H9 (cell line): ENCODE measurements around the gene BZW2. TPM values are rescaled to one million over a fixed set of nuclear protein-coding genes. Genes with fewer than 3 reads are reported as not detected.

Experiments
- DNase-seq: peaks from one replicate; pipeline ENCODE4 v3.0.0-alpha.2; 2017
- H2AFZ ChIP-seq: one replicate; pipeline ENCODE4 v1.6.1; 2013; ENCODE audit warnings: mild to moderate bottlenecking, low read length, control low read depth, moderate library complexity
- H2AK5ac ChIP-seq: 2 replicates; pipeline ENCODE4 v1.6.1; 2013; ENCODE audit warnings: low read length, control low read depth, mixed read lengths; ENCODE audit not compliant: insufficient read length
- H2BK120ac ChIP-seq: one replicate; pipeline ENCODE4 v1.6.1; 2013; ENCODE audit warnings: low read depth, mild to moderate bottlenecking, low read length, control low read depth, inconsistent platforms; ENCODE audit not compliant: poor library complexity, severe bottlenecking
- H2BK12ac ChIP-seq: 2 replicates; pipeline ENCODE4 v1.6.1; 2013; ENCODE audit warnings: low read length, control low read depth, mixed read lengths, low read depth; ENCODE audit not compliant: insufficient read length
- H2BK15ac ChIP-seq: 2 replicates; pipeline ENCODE4 v1.6.1; 2013; ENCODE audit warnings: low read depth, low read length, control low read depth
- H2BK20ac ChIP-seq: one replicate; pipeline ENCODE4 v1.6.1; 2013; ENCODE audit warnings: low read depth, mild to moderate bottlenecking, low read length, control low read depth, inconsistent platforms; ENCODE audit not compliant: poor library complexity, severe bottlenecking
- H2BK5ac ChIP-seq: 2 replicates; pipeline ENCODE4 v1.6.1; 2013; ENCODE audit warnings: low read length, control low read depth, mixed read lengths; ENCODE audit not compliant: insufficient read length
- H3K14ac ChIP-seq: 2 replicates; pipeline ENCODE4 v1.6.1; 2013; ENCODE audit warnings: low read length, control low read depth; ENCODE audit not compliant: insufficient read depth
- H3K18ac ChIP-seq: 2 replicates; pipeline ENCODE4 v1.6.1; 2013; ENCODE audit warnings: low read depth, mild to moderate bottlenecking, mixed read lengths, low read length, control low read depth; ENCODE audit not compliant: insufficient read length
- H3K23ac ChIP-seq: 2 replicates; pipeline ENCODE4 v1.6.1; 2013; ENCODE audit warnings: low read length, control low read depth, mixed read lengths, low read depth; ENCODE audit not compliant: insufficient read length
- H3K23me2 ChIP-seq: 2 replicates; pipeline ENCODE4 v1.6.1; 2013; ENCODE audit warnings: low read depth, mild to moderate bottlenecking, mixed read lengths, low read length, control low read depth; ENCODE audit not compliant: insufficient read length, poor library complexity, severe bottlenecking
- H3K27ac ChIP-seq: 2 replicates; pipeline ENCODE4 v1.5.1; 2013; ENCODE audit warnings: low read length, control low read depth, mixed read lengths, low read depth; ENCODE audit not compliant: insufficient read length
- H3K27me3 ChIP-seq: 2 replicates; pipeline ENCODE4 v1.6.1; 2013; ENCODE audit warnings: low read length, control low read depth, inconsistent platforms; ENCODE audit not compliant: insufficient read depth
- H3K4ac ChIP-seq: 2 replicates; pipeline ENCODE4 v1.6.1; 2013; ENCODE audit warnings: low read depth, mild to moderate bottlenecking, control low read depth, inconsistent platforms, low read length, moderate library complexity
- H3K4me1 ChIP-seq: 2 replicates; pipeline ENCODE4 v1.6.1; 2013; ENCODE audit warnings: low read length, control low read depth, inconsistent platforms; ENCODE audit not compliant: insufficient read depth
- H3K4me2 ChIP-seq: 2 replicates; pipeline ENCODE4 v1.6.1; 2013; ENCODE audit warnings: low read length, control low read depth, mixed read lengths; ENCODE audit not compliant: insufficient read length, insufficient read depth
- H3K56ac ChIP-seq: 2 replicates; pipeline ENCODE4 v1.6.1; 2013; ENCODE audit warnings: low read depth, mild to moderate bottlenecking, mixed read lengths, low read length, control low read depth; ENCODE audit not compliant: insufficient read length
- H3K79me1 ChIP-seq: 2 replicates; pipeline ENCODE4 v1.6.1; 2013; ENCODE audit warnings: low read depth, mild to moderate bottlenecking, moderate library complexity, low read length, control low read depth, inconsistent platforms; ENCODE audit not compliant: insufficient read depth, poor library complexity, severe bottlenecking
- H3K79me2 ChIP-seq: 2 replicates; pipeline ENCODE4 v1.6.1; 2013; ENCODE audit warnings: low read length, control low read depth, inconsistent platforms; ENCODE audit not compliant: insufficient read depth
- H3K9ac ChIP-seq: 2 replicates; pipeline ENCODE4 v1.6.1; 2013; ENCODE audit warnings: low read length, control low read depth, mixed read lengths; ENCODE audit not compliant: insufficient read length; ENCODE audit errors: extremely low read depth
- H3K9me3 ChIP-seq: one replicate; pipeline ENCODE4 v1.6.1; 2013; ENCODE audit warnings: low read depth, low read length, inconsistent platforms; ENCODE audit not compliant: control insufficient read depth
- H3T11ph ChIP-seq: one replicate; pipeline ENCODE4 v1.6.1; 2013; ENCODE audit warnings: mild to moderate bottlenecking, low read length, control low read depth, inconsistent platforms
- H4K20me1 ChIP-seq: one replicate; pipeline ENCODE4 v1.6.1; 2013; ENCODE audit not compliant: control insufficient read depth, insufficient read length, insufficient read depth
- H4K5ac ChIP-seq: 2 replicates; pipeline ENCODE4 v1.6.1; 2013; ENCODE audit warnings: low read depth, mild to moderate bottlenecking, mixed read lengths, low read length, control low read depth; ENCODE audit not compliant: insufficient read length
- H4K8ac ChIP-seq: replicated peaks from 2 replicates; pipeline ENCODE4 v1.6.1; 2013; ENCODE audit warnings: low read length, control low read depth, mixed read lengths, low read depth; ENCODE audit not compliant: insufficient read length
- H4K91ac ChIP-seq: 2 replicates; pipeline ENCODE4 v1.6.1; 2013; ENCODE audit warnings: low read depth, mild to moderate bottlenecking, moderate library complexity, mixed read lengths, low read length, control low read depth; ENCODE audit not compliant: insufficient read length
- H3K27ac Mint-ChIP-seq, 3 experiments: 2 replicates in 2 of 3; 3 replicates in 1 of 3; pipeline ENCODE4 v1.8.0; 2020 to 2021; ENCODE audit warnings: mixed read lengths in 3 of 3, mild to moderate bottlenecking in 1 of 3, moderate library complexity in 1 of 3
- H3K27me3 Mint-ChIP-seq: 2 replicates; pipeline ENCODE4 v1.8.0; 2021; ENCODE audit warnings: low read depth, mild to moderate bottlenecking, moderate library complexity, mixed read lengths
- H3K36me3 Mint-ChIP-seq, 3 experiments: 2 replicates in 2 of 3; 3 replicates in 1 of 3; pipeline ENCODE4 v1.8.0; 2020 to 2021; ENCODE audit warnings: low read depth in 3 of 3, mixed read lengths in 3 of 3; ENCODE audit not compliant: insufficient read depth in 1 of 3
- H3K4me1 Mint-ChIP-seq, 2 experiments: 2 replicates each; pipeline ENCODE4 v1.8.0; 2020; ENCODE audit warnings: mixed read lengths in 2 of 2
- H3K4me3 Mint-ChIP-seq, 2 experiments: 2 replicates in 1 of 2; 3 replicates in 1 of 2; pipeline ENCODE4 v1.8.0; 2020 to 2021; ENCODE audit warnings: mild to moderate bottlenecking in 2 of 2, mixed read lengths in 2 of 2, moderate library complexity in 1 of 2
- H3K9me3 Mint-ChIP-seq, 2 experiments: 2 replicates in 1 of 2; 3 replicates in 1 of 2; pipeline ENCODE4 v1.8.0; 2020; ENCODE audit warnings: mild to moderate bottlenecking in 2 of 2, mixed read lengths in 2 of 2, moderate library complexity in 1 of 2
- CTCF ChIP-seq: fragments of 200-600 bp; sonication (generic); conservative IDR thresholded peaks from 3 replicates; pipeline ENCODE4 v1.8.0; 2021; ENCODE audit warnings: antibody characterized with exemption, mild to moderate bottlenecking
- WGBS: extraction: QIAGEN DNeasy Blood & Tissue Kit; methylation state at CpG from one replicate; pipeline ENCODE4 v1.1.7; 2013; ENCODE audit warnings: missing lambda C conversion rate, low lambda C conversion rate, mixed read lengths; ENCODE audit not compliant: insufficient read length; ENCODE audit errors: extremely low coverage; 5-methylcytosine and 5-hydroxymethylcytosine counted together
- total RNA-seq: library from RNA; stranded (reverse); gene quantifications from 2 replicates; pipeline ENCODE4 v1.2.1, GENCODE V29; 2021

Gene BZW2
- total RNA-seq, 1 experiment from 2014 or later: 64.6 TPM

DNA sequence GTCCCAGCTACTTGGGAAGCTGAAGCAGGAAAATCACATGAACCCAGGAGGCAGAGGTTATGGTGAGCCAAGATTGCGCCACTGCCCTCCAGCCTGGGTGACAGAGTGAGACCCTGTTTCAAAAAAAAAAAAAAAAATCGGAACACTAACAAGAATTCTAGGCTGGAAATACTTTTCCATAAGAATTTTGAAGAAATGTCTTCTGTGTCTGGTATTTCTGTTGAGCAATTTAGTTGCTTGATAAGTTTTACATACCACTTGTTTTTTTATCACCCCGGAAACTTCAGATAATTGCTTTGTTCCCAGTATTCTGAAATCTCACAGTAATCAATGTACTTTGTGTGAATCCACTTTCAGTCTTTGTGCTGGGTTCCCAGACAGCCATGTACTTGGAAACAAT lies 25.8 kb downstream of the BZW2 start:
- Histone ChIP-seq H3K79me1 (no peaks in the 10 kb centered on the region), H3K27ac (no peak overlapping the region), H3K14ac (no peak overlapping the region), H4K8ac (no peak overlapping the region), H2BK15ac (no peak overlapping the region), H2AFZ (no peak overlapping the region), H3T11ph (no peak overlapping the region), H3K23ac (no peak overlapping the region), H4K20me1 (no peaks in the 10 kb centered on the region), H3K23me2 (no peaks in the 10 kb centered on the region), H2BK120ac (no peak overlapping the region), H2AK5ac (no peak overlapping the region), H2BK5ac (no peak overlapping the region), H3K79me2 (no peaks in the 10 kb centered on the region; the same call in 1 of the 2 replicates), H3K18ac (no peak overlapping the region), H3K4me1 (peaks cover 5% of the 10 kb centered on the region; the same call in 1 of the 2 replicates), H3K4ac (no peak overlapping the region), H4K91ac (no peak overlapping the region), H3K9me3 (no peaks in the 10 kb centered on the region), H3K9ac (no peak overlapping the region), H3K56ac (no peak overlapping the region), H4K5ac (no peak overlapping the region), H3K4me2 (no peak overlapping the region), H3K27me3 (no peaks in the 10 kb centered on the region), H2BK20ac (no peak overlapping the region), H2BK12ac (no peak overlapping the region)
- no peak for TF ChIP-seq CTCF
- WGBS: no CpG with 5 or more reads among the region's 3 CpGs
- Mint-ChIP-seq H3K4me1 (peaks cover 34 to 36% of the 10 kb centered on the region in 2 experiments), H3K4me3 (no peak overlapping the region), H3K27ac (no peak overlapping the region), H3K36me3 (peaks cover 26 to 47% (median 39%) of the 10 kb centered on the region in 3 experiments), H3K9me3 (no peaks in the 10 kb centered on the region), H3K27me3 (no peaks in the 10 kb centered on the region)
- DNase-seq: no peak
